ELR (cell line): Measurements from ENCODE around the gene TSPOAP1.

Experiments
- DNase-seq: peaks from one replicate; pipeline ENCODE4 v3.0.0-alpha.2; 2015; ENCODE audit warnings: low read depth

TSPOAP1 gene

GRCh38 chr17:58302919-58303585 is 25.5 kb downstream of the TSPOAP1 start:
- DNase-seq, result no peak

- DNase-seq, result no peak
These were observed 26.2 kb downstream of the TSPOAP1 start for GRCh38 chr17:58302171-58302918.

DNA sequence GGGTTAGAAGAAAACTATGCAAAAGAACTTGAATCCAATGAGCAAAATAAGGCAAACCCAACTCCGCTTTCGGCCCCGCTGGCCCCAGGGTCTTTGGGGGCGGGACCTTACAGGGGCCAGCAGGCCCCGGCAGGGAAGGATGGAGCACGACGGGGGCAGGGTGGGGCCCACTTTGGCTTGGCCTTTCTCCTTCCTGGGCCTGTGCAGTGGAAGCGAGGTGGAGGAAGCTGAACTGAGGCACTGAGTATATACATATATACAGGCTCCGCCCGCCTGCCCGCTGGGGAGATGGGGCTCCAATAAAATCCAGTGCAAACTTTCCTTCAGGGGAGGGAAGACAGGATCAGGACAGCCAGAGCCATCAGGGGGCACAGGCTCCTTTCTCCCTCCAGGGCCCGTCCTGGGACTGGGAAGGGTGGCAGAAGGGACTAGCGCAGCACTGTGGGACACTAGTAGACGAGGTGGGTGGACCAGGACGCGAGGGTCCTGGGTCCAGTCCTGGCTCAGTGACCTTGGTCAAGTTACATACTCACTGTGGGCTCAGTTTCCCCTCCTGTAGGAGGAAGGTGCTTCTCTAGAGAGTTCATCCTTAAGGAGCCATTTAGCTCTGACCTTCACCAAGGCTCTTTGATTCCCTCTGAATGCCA is 27.0 kb downstream of the TSPOAP1 start:
- DNase-seq, result no peak

DNA sequence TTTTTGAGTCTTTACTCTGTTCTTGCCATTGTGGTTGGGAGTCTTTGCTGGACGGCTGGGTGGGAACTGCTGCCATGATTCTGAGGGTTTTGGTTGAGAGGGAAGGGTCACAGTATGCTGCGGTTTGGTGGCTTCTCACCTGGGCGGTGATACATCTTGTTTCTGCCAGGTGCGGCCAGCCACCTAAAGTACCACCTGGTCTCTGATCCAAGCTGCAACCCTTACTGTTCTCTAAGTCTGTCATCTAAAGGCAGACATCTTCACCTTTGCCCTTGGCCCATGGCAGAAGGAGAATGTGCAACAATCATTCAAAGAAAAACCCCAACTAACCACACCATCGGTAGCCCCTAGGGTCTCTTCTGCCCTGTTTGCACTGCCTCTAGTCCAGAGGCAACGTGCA is 28.3 kb downstream of the TSPOAP1 start:
- no peak for DNase-seq

DNA sequence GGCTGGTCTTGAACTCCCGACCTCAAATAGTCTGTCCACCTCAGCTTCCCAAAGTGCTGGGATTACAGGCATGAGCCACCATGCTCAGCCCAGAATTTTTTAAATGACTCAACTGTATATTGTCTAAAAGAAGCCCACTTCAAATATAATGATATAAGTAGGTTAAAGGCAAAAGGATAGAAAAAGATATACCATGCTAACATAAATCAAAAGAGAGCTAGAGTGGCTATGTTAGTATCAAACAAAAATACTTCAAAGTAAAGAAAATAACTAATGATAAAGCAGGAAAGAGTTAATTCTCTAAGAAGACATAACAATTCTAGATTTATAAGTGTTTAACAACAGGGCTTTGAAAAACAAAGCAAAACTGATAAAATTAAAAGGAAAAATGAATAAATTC is 34.6 kb downstream of the TSPOAP1 start:
- DNase-seq, result no peak

GRCh38 chr17:58291246-58291645 is 37.3 kb downstream of the TSPOAP1 start:
- DNase-seq, result no peak

GRCh38 chr17:58289869-58290268 is 38.7 kb downstream of the TSPOAP1 start:
- DNase-seq, result no peak

DNA sequence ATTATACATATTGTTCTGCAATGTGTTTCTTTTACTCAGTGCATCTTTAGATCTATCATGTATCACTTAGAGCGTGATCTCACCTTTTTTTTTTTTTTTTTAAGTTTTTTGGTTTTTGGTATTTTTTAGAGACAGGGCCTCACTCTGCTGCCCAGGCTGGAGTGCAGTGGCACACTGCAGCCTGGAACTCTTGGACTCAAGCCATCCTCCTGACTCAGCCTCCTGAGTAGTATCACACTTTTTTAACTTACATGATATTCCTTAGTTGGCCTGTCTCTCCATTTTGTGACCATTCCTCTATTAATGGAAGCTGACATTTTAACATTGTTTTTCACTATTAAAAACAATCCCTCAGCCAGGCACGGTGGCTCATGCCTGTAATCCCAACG is 43.2 kb downstream of the TSPOAP1 start:
- DNase-seq, result peak; percentile 11

DNA sequence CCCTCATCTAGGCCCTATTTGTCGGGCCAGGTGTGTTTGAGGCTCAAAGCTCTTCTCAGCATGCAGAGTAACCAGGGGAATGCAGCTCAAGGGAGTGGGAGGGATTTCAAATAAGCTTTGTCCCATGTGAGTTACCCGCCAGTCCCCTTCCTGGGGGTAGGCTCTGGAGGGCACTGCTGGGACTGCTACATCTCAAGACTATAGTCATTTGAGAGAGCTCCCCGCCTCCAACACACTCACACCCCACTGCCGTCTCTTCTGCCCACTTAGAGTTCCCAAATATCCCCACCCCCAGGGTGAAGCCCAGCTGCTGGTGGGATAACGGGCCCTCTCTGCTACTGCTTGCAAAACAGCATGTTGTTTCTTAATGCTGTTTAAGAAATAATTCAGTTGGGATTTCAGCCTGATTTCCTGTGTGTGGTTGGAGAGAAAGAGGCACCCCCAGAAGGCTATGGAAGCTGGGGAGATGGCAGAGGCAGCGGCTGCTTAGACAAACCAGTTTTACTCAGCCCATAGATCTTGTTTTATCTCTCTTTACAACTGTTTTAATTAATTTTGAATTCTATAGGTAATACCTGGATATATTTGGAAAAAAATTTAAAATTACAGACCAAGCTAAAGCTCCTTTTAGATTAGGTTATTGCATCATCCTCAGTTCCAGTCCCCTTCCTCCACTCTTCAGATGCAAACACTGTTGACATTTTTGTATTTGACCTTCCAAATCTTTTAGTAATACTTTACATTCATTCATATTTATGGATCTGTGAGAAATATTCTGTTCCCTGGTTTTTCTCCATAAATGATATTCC is 43.8 kb downstream of the TSPOAP1 start:
- no peak for DNase-seq

- no peak for DNase-seq
These were observed 44.7 kb downstream of the TSPOAP1 start for GRCh38 chr17:58283674-58284612.

DNA sequence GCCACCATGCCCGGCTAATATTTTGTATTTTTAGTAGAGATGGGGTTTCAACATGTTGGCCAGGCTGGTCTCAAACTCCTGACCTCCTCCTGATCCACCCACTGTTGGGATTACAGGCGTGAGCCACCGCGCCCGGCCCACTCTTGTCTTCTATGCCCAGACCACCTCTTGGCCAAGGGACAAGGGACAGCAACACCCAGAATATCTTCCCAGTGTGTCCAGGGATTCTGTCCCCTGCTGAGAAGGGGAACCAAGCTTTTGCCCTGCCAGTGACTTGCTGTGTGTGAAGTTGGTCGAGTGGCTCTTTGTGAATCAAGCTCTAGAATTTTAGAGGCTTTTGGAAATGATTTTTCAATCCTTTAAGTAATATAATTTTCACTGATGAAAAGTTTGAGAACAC is 46.2 kb downstream of the TSPOAP1 start:
- DNase-seq, result no peak

GRCh38 chr17:58281511-58282011 is 47.0 kb downstream of the TSPOAP1 start:
- no peak for DNase-seq

GRCh38 chr17:58280480-58281217 is 47.9 kb downstream of the TSPOAP1 start, which contains the start of gene MPO:
Gene MPO, minus strand, starts transcription at chr17:58280935. Its CDS starts 177 bp downstream, at chr17:58280758.
- no peak for DNase-seq

DNA sequence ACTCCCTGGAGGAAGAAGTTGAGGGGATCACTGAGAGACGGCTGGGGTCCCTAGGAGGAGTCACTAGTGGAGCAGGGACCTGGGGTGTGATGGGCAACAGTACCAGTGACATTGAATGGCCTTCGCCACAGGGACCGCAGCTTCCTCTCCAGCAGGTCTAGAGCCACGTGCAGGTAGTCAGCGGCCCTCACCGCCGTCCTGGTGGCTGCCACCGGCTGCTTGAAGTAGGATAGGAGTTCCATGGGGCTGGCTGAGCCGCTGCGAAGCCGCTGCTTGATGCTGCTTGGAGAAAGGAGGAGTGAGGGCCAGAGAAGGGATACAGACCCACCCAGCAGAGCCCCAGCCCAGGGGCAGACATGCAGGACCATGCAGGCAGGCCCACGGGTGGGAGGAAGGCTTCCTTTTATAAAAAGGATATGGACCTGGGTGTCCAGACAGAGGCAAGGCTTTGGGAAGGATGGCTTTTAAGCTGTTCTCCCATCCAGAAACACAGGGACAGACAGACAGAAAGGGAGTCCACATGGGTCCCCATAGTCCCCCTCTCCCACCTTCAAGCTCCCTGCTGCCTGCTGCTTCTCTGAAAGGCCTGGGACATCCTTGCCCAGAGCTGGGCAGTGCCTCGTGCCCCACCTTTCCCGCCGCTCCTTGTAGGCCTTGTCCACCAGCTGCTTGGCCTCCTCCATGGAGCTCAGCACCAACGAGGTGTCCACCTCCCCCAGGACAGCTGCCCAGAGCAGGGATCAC is 48.7 kb downstream of the TSPOAP1 start:
- DNase-seq, result no peak

DNA sequence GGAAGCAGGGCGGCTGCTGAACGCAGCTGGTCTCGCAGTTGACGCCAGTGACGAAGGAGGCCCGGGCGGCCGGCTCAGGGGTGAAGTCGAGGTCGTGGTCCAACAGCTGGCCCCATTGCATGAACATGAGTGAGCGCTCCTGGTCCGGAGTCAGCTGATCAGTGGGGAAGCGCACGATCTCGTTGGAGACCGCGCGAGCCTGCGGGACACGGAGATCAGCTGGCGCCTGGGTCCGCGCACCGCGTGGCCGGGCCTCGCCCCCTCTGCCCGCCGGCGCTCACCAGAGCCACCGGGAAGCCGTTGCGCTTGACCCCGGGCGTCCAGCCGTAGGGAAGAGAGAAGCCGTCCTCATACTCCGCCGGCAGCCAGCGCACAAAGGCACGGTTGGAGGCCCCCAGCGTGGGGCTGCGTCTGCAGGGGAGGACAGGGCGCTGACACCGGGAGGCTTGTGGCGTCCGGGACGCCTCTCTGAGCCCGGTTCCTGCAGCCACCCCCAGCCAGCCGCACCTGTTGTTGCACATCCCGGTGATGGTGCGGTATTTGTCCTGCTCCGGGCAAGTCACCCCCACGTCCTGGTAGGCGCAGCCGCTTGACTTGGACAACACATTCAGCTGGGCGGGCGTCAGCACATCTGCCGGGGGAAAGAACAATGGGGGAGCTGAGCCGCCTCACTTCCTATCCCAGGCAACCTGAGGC is 49.4 kb downstream of the TSPOAP1 start:
- no peak for DNase-seq

GRCh38 chr17:58278661-58279015 is 50.0 kb downstream of the TSPOAP1 start:
- no peak for DNase-seq

DNA sequence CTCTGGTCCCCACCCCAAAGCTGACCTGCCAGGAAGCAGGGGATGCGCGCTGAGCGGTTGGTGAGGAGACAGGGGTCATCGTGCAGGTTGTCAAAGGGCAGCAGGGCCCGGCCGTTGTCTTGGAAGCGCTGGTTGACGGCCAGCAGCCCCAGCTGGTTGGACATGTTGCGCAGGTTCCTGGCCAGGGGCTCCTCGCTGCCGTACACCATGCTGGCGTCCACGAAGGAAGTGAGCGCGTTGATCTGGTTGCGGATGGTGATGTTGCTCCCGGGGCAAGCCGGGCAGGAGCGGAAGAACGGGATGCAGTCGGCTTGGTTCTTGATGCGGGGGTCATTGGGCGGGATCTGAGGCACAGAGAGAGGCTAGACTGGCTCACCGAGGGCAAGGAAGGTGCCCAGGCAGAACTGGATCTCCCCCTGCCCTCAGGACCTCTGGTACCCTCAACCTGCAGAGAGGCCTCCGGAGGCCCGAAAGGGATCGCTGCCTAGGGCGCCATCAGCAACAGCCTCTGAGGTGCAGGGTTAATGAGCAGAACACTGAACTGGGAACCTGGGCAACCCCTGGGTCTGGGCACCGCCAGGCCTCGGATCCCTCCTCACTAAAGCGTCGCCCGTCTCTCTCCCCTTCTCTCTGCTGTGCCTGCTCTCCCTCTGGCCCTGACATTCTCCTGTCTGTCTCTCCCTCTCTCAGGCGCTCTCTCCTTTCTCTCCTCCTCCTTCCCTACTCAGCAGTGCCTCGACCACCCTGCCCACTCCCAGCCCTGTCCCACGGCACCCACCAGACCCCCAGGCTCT is 50.6 kb downstream of the TSPOAP1 start:
- no peak for DNase-seq
